HepG2 (cell line): ENCODE results near the gene SERPINF2. TPM values are rescaled to one million over a fixed set of nuclear protein-coding genes. Genes with fewer than 3 reads are reported as not detected.

Experiments used
- EEA1 ChIP-seq: sonication (generic); formaldehyde crosslinking; IDR thresholded peaks from 2 replicates; pipeline ENCODE4 v1.5.1; 2020; ENCODE audit warnings: mild to moderate bottlenecking, missing genetic modification reagents, borderline replicate concordance
- GFI1 ChIP-seq: sonication (generic); formaldehyde crosslinking; IDR thresholded peaks from 2 replicates; pipeline ENCODE4 v1.5.0; 2020; ENCODE audit warnings: missing genetic modification reagents, mild to moderate bottlenecking, borderline replicate concordance
- GLI4 ChIP-seq: sonication (generic); formaldehyde crosslinking; IDR thresholded peaks from 2 replicates; pipeline ENCODE4 v1.5.1; 2020; ENCODE audit warnings: missing genetic modification reagents, mild to moderate bottlenecking, moderate library complexity, borderline replicate concordance
- SMYD3 ChIP-seq: sonication (generic); formaldehyde crosslinking; IDR thresholded peaks from 2 replicates; pipeline ENCODE4 v1.8.1; 2023; ENCODE audit warnings: mild to moderate bottlenecking, missing genetic modification reagents
- SNAPC4 ChIP-seq: sonication (generic); formaldehyde crosslinking; IDR thresholded peaks from 2 replicates; pipeline ENCODE4 v1.4.0; 2020; ENCODE audit warnings: mild to moderate bottlenecking, missing genetic modification reagents
- SOX5 ChIP-seq: IDR thresholded peaks from 2 replicates; pipeline ENCODE4 v1.6.1; 2016; ENCODE audit warnings: borderline replicate concordance
- SPEN ChIP-seq: sonication (generic); formaldehyde crosslinking; IDR thresholded peaks from 2 replicates; pipeline ENCODE4 v1.5.1; 2020; ENCODE audit warnings: low read depth, mild to moderate bottlenecking, missing genetic modification reagents
- ZFY ChIP-seq: sonication (generic); formaldehyde crosslinking; IDR thresholded peaks from 2 replicates; pipeline ENCODE4 v1.4.0; 2020; ENCODE audit warnings: missing genetic modification reagents
- ZNF510 ChIP-seq: sonication (generic); formaldehyde crosslinking; IDR thresholded peaks from 2 replicates; pipeline ENCODE4 v1.4.0; 2020; ENCODE audit warnings: low read depth, mild to moderate bottlenecking, missing genetic modification reagents
- ZUFSP ChIP-seq: sonication (generic); formaldehyde crosslinking; IDR thresholded peaks from 2 replicates; pipeline ENCODE4 v1.9.0; 2021; ENCODE audit warnings: missing genetic modification reagents, mild to moderate bottlenecking, borderline replicate concordance
- polyA plus RNA-seq, 8 experiments: library from polyadenylated mRNA; depleted of rRNA in 3 of 8; stranded (reverse) in 7 of 8; unstranded in 1 of 8; fragments of >200 nt; fragmentation: Illumina TruSeq in 4 of 8; extraction: Trizol in 4 of 8; gene quantifications; 2 replicates each; pipeline versions ENCODE4 v1.2.1 to v1.2.3, GENCODE V29; 2011 to 2016; ENCODE audit warnings: low read depth in 4 of 8, missing spikeins in 1 of 8, mixed read lengths in 1 of 8; ENCODE audit not compliant: insufficient read depth in 1 of 8
- total RNA-seq, 5 experiments: library from RNA; depleted of rRNA; stranded (reverse); fragments of >200 nt; fragmentation: Illumina TruSeq; extraction: Trizol; gene quantifications; 2 replicates each; pipeline ENCODE4 v1.2.3, GENCODE V29; 2016; ENCODE audit warnings: low read depth in 1 of 5
- TF ChIP-seq, protein P1 (sequence below): sonication (generic); formaldehyde crosslinking; IDR thresholded peaks from 2 replicates; pipeline ENCODE4 v1.5.1; 2020; ENCODE audit warnings: missing genetic modification reagents, mild to moderate bottlenecking, borderline replicate concordance

The SERPINF2 gene
- total and polyA plus RNA-seq, 2 of the 13 experiments (the other 11 are each of a cell fraction or from before 2014, with no cell fraction given), result 309 to 548 TPM

DNA sequence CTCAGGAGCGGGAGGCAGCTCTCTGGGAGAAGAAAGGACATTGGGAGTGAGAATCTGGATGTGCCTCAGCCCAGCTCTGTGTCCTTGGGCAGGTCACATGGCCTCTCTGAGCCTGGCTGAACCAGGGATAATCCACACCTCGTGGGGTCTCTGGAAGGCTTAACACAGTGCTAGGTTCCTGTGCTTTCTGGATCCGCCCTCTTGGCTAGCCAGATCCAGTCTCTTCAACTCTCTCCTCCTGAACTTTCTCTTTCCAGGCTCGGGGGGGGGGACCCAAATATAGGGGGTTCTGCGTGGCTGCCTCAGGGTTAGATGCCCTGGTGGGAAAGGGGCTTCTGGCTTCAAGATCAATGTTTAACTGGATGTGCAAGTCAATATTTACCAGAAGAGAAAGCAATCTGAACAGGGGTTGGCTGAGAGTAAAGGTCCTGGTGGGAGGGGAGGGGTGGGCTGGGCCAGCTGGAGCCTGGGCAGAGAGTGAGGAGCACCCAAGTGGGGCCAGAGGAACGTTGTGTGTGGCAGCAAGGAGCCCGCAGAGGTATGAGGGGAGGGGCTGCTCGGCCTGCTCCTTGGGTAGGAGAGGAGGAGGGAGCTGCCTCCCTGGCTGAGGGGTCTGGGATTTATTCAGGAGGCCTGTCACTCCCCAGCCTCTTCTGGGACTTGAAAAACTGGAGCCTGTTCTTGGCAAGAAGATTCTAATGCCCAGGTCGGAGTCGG, at the start of gene SERPINF2 (continued):
- TF ChIP-seq SOX5 (CRISPR knock-in tag), result peak; percentile 56; the same call in 1 of the 2 replicates
- TF ChIP-seq SMYD3 (CRISPR knock-in tag), result no peak
- no peak for TF ChIP-seq ZUFSP
- peak; percentile 56; the same call in 1 of the 2 replicates for TF ChIP-seq GFI1 (CRISPR knock-in tag)
- TF ChIP-seq SPEN (CRISPR knock-in tag), result peak; percentile 53; the same call in 1 of the 2 replicates
- no peak for TF ChIP-seq SNAPC4 (CRISPR knock-in tag)
- no peak for TF ChIP-seq ZNF510 (CRISPR knock-in tag)
- TF ChIP-seq EEA1 (CRISPR knock-in tag), result no peak
- TF ChIP-seq GLI4, result no peak
- TF ChIP-seq, protein P1, sequence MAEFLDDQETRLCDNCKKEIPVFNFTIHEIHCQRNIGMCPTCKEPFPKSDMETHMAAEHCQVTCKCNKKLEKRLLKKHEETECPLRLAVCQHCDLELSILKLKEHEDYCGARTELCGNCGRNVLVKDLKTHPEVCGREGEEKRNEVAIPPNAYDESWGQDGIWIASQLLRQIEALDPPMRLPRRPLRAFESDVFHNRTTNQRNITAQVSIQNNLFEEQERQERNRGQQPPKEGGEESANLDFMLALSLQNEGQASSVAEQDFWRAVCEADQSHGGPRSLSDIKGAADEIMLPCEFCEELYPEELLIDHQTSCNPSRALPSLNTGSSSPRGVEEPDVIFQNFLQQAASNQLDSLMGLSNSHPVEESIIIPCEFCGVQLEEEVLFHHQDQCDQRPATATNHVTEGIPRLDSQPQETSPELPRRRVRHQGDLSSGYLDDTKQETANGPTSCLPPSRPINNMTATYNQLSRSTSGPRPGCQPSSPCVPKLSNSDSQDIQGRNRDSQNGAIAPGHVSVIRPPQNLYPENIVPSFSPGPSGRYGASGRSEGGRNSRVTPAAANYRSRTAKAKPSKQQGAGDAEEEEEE (CRISPR knock-in tag), result no peak
- peak; percentile 68; the same call in 1 of the 2 replicates for TF ChIP-seq ZFY (CRISPR knock-in tag)
